GM23338 (cell line): ENCODE results near the gene PRMT5. TPM values are rescaled to one million over a fixed set of nuclear protein-coding genes. Genes with fewer than 3 reads are reported as not detected.

Source experiments
- ATAC-seq: fragments of 200-7000 bp; cut with Tn5 transposase; 3 replicates; pipeline ENCODE4 v1.9.1; 2020
- DNase-seq: peaks from one replicate; pipeline ENCODE4 v3.0.0-alpha.2; 2015; ENCODE audit warnings: low spot score
- H2AFZ ChIP-seq: fragments of 200-600 bp; sonication (generic); 2 replicates; pipeline ENCODE4 v1.8.0; 2016; ENCODE audit warnings: antibody characterized with exemption, mild to moderate bottlenecking, moderate library complexity
- H3F3A ChIP-seq: fragments of 200-600 bp; sonication (generic); replicated peaks from 2 replicates; pipeline ENCODE4 v1.8.0; 2017; ENCODE audit warnings: antibody characterized with exemption, mixed run types, low read depth
- H3K27ac ChIP-seq: fragments of 200-600 bp; sonication (generic); 2 replicates; pipeline ENCODE4 v1.6.1; 2016; ENCODE audit warnings: low read depth
- H3K27me3 ChIP-seq: fragments of 200-600 bp; sonication (generic); 2 replicates; pipeline ENCODE4 v1.8.0; 2016; ENCODE audit warnings: mild to moderate bottlenecking, mixed run types, moderate library complexity; ENCODE audit not compliant: insufficient read depth
- H3K36me3 ChIP-seq: fragments of 200-600 bp; sonication (generic); 2 replicates; pipeline ENCODE4 v1.8.0; 2016; ENCODE audit warnings: mild to moderate bottlenecking; ENCODE audit not compliant: insufficient read depth
- H3K4me1 ChIP-seq: fragments of 200-600 bp; sonication (generic); 2 replicates; pipeline ENCODE4 v1.8.0; 2016; ENCODE audit warnings: mild to moderate bottlenecking, moderate library complexity; ENCODE audit not compliant: insufficient read depth
- H3K4me2 ChIP-seq: fragments of 200-600 bp; sonication (generic); 2 replicates; pipeline ENCODE4 v1.7.1; 2017; ENCODE audit warnings: mixed run types
- H3K4me3 ChIP-seq: fragments of 200-600 bp; sonication (generic); 2 replicates; pipeline ENCODE4 v1.6.1; 2016; ENCODE audit warnings: mixed run types
- H3K79me2 ChIP-seq: fragments of 200-600 bp; sonication (generic); replicated peaks from 2 replicates; pipeline ENCODE4 v1.8.0; 2017; ENCODE audit warnings: mild to moderate bottlenecking; ENCODE audit not compliant: insufficient read depth
- H3K9me2 ChIP-seq: fragments of 200-600 bp; sonication (generic); 2 replicates; pipeline ENCODE4 v1.8.0; 2017; ENCODE audit not compliant: insufficient read depth
- H4K20me1 ChIP-seq: fragments of 200-600 bp; sonication (generic); replicated peaks from 2 replicates; pipeline ENCODE4 v1.8.0; 2017; ENCODE audit warnings: mild to moderate bottlenecking; ENCODE audit not compliant: insufficient read depth
- H3K27ac Mint-ChIP-seq: 2 replicates; pipeline ENCODE4 v1.8.0; 2020; ENCODE audit warnings: inconsistent platforms, mild to moderate bottlenecking, moderate library complexity, mixed read lengths
- H3K27me3 Mint-ChIP-seq: 3 replicates; pipeline ENCODE4 v1.8.0; 2022; ENCODE audit warnings: low read depth, mild to moderate bottlenecking, moderate library complexity, mixed read lengths, inconsistent platforms; ENCODE audit not compliant: insufficient read depth, poor library complexity
- H3K36me3 Mint-ChIP-seq: 3 replicates; pipeline ENCODE4 v1.8.0; 2021; ENCODE audit warnings: low read depth, mild to moderate bottlenecking, inconsistent platforms, moderate library complexity, mixed read lengths
- H3K4me1 Mint-ChIP-seq: 3 replicates; pipeline ENCODE4 v1.8.0; 2020; ENCODE audit warnings: mild to moderate bottlenecking, inconsistent platforms, mixed read lengths
- H3K4me3 Mint-ChIP-seq: 3 replicates; pipeline ENCODE4 v1.8.0; 2021; ENCODE audit warnings: moderate library complexity, mild to moderate bottlenecking, inconsistent platforms, mixed read lengths
- H3K9me3 Mint-ChIP-seq: 3 replicates; pipeline ENCODE4 v1.8.0; 2020; ENCODE audit warnings: moderate library complexity, mild to moderate bottlenecking, inconsistent platforms, mixed read lengths
- CREB1 ChIP-seq: fragments of 250-450 bp; sonication (Bioruptor Pico); IDR thresholded peaks from 2 replicates; pipeline ENCODE4 v1.5.0; 2020; ENCODE audit warnings: low read depth, mild to moderate bottlenecking, moderate library complexity
- ETS1 ChIP-seq: IDR thresholded peaks from 2 replicates; pipeline ENCODE4 v1.6.1; 2016; ENCODE audit warnings: antibody characterized with exemption
- EZH2phosphoT487 ChIP-seq: fragments of 200-600 bp; sonication (generic); IDR thresholded peaks from one replicate; pipeline ENCODE4 v1.8.1; 2018; ENCODE audit warnings: antibody characterized with exemption; ENCODE audit not compliant: unreplicated experiment
- JUNB ChIP-seq: IDR thresholded peaks from one replicate; pipeline ENCODE4 v1.6.1; 2016; ENCODE audit warnings: antibody characterized with exemption; ENCODE audit not compliant: unreplicated experiment
- NANOG ChIP-seq: IDR thresholded peaks from 2 replicates; pipeline ENCODE4 v1.6.1; 2016; ENCODE audit warnings: antibody characterized with exemption, borderline replicate concordance
- POLR2AphosphoS5 ChIP-seq: IDR thresholded peaks from 2 replicates; pipeline ENCODE4 v1.6.1; 2016; ENCODE audit warnings: antibody characterized with exemption, low read depth
- REST ChIP-seq: IDR thresholded peaks from one replicate; pipeline ENCODE4 v1.6.1; 2018; ENCODE audit warnings: antibody characterized with exemption; ENCODE audit not compliant: unreplicated experiment
- ZNF114 ChIP-seq: fragments of 250-450 bp; sonication (Bioruptor Pico); IDR thresholded peaks from 2 replicates; pipeline ENCODE4 v1.5.0; 2020; ENCODE audit warnings: mild to moderate bottlenecking, moderate library complexity
- polyA plus RNA-seq: library from polyadenylated mRNA; unstranded; fragments of >200 nt; fragmentation: Nextera tagmentation; extraction: Ambion mirVana; gene quantifications from 2 replicates; pipeline ENCODE4 v1.2.1, GENCODE V29; 2016
- total RNA-seq: library from RNA; depleted of rRNA; stranded (reverse); fragments of >200 nt; shearing (Covaris generic); gene quantifications from 2 replicates; pipeline ENCODE4 v1.2.3, GENCODE V29; 2014

Gene PRMT5
- total and polyA plus RNA-seq, 2 experiments from 2014 or later = 68.8 to 124 TPM

DNA sequence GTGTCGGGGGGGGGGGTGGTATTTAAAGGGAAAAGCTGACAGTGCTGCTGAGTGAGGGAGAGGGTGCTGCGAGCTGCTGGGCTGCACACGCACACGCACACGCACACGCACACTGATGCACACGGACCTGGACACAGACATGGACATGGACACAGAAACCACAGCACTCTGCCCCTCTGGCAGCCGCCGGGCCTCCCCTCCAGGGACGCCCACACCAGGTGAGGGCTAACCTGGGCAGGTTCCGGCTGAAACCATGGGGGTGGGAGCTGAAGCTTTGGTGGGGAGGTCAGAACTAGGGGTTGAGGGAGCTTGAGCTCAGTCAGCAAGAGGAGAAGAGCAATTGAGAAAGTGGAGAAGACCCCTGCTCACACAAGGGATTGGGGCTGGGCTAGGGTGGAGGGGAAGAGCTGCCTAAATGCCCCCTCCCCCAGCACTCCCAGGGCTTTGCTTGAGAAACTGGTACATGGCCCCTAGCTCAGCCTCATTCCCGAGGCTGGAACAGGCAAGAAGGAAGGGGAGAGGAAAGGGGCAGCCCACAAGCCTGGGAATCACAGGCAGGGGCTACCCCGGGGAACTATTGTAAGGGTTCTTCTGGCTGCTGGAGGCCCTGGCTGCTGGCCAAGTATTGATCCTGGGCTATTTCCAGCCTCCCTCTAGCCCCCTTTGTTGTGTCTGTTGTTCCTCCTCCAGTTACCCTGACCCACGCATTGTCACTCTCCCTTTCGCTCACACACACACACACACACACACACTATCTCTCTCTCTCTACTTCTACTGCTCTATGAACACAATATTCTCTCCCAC is 45.8 kb downstream of the PRMT5 start, which contains the start of gene REM2:
Gene REM2 (plus strand): TSS at position 50 of the 804 bp plus-strand sequence. CDS start 66 bp downstream, at position 116.
- H3K27ac ChIP-seq = no peak within 1 kb of the TSS
- Mint-ChIP-seq H3K9me3 (no peaks in the 10 kb centered on the region; the same call in 2 of the 3 replicates), H3K4me3 (peak within 1 kb of the TSS; percentile 74), H3K4me1 (peaks cover 44% of the 10 kb centered on the region), H3K27me3 (peaks cover 32% of the 10 kb centered on the region), H3K27ac (peak within 1 kb of the TSS; percentile 73), H3K36me3 (peaks cover 9% of the 10 kb centered on the region; the same call in 2 of the 3 replicates)
- no peak for TF ChIP-seq CREB1 (CRISPR knock-in tag)
- TF ChIP-seq EZH2phosphoT487 = no peak
- no peak for TF ChIP-seq ETS1
- no peak for TF ChIP-seq JUNB
- no peak for TF ChIP-seq REST
- TF ChIP-seq POLR2AphosphoS5 = 0 out of 2 replicates have a peak, but pooled peaks have one; percentile 17
- peak within 1 kb of the TSS; percentile 81 for H2AFZ ChIP-seq
- H3F3A ChIP-seq = peaks cover 8% of the 10 kb centered on the region; the same call in 1 of the 2 replicates
- H3K9me2 ChIP-seq = no peaks in the 10 kb centered on the region
- no peaks in the 10 kb centered on the region for H3K36me3 ChIP-seq
- DNase-seq (peak; percentile 51), ATAC-seq (peak; percentile 6)
- peaks cover 17% of the 10 kb centered on the region for H3K27me3 ChIP-seq
- peaks cover 28% of the 10 kb centered on the region for H3K4me1 ChIP-seq
- H3K4me2 ChIP-seq = peak within 1 kb of the TSS; percentile 85
- peak within 1 kb of the TSS; percentile 47 for H3K4me3 ChIP-seq
- no peaks in the 10 kb centered on the region for H3K79me2 ChIP-seq
- no peaks in the 10 kb centered on the region for H4K20me1 ChIP-seq

DNA sequence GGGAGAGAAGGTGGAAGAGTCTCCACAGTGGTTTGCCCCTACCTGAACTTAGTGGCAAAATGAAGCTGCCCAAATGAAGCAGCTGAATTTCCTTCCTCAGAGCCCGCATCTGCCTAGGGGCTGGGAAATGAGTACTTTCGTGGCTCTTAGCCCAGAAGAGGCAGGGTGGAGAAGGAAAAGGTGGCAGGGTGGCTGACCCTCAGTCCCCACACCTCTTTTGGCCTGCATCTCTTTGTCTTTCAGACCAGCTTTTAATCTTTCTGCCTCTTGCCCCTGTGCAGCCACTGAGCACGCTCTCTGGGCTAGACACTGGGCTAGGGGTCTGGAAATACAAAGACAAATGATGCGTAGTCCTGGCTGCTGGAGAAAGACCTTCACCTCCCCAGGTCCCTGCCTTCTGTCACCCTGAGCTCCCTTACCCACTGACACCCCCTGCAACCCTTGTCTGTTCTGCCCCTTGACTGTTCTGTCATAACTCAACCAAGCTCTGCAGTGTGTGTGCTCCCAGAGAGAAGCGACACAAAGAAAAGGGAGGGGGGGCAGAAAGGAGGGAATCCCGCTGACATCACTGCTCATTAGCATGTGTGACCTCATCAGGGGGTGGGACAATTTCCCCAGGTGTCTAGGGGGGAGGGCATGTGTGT is 46.5 kb downstream of the PRMT5 start:
- Mint-ChIP-seq H3K4me3 (peak overlapping the region; percentile 74), H3K9me3 (no peaks in the 10 kb centered on the region; the same call in 2 of the 3 replicates), H3K4me1 (peaks cover 41% of the 10 kb centered on the region), H3K27ac (peak overlapping the region; percentile 73), H3K36me3 (peaks cover 14% of the 10 kb centered on the region; the same call in 2 of the 3 replicates), H3K27me3 (peaks cover 32% of the 10 kb centered on the region)
- Histone ChIP-seq H3K4me1 (peaks cover 28% of the 10 kb centered on the region), H3K4me3 (peak overlapping the region; percentile 47), H2AFZ (peak overlapping the region; percentile 33; the same call in 1 of the 2 replicates), H3K79me2 (no peaks in the 10 kb centered on the region), H4K20me1 (no peaks in the 10 kb centered on the region), H3K27ac (no peak overlapping the region), H3F3A (peaks cover 8% of the 10 kb centered on the region; the same call in 1 of the 2 replicates), H3K9me2 (no peaks in the 10 kb centered on the region), H3K4me2 (peak overlapping the region; percentile 85), H3K27me3 (peaks cover 17% of the 10 kb centered on the region), H3K36me3 (no peaks in the 10 kb centered on the region)
- peak; percentile 16 for ATAC-seq
- TF ChIP-seq POLR2AphosphoS5 = peak; percentile 41; the same call in 1 of the 2 replicates
- no peak for TF ChIP-seq ZNF114 (CRISPR knock-in tag)
- no peak for TF ChIP-seq NANOG
- peak; percentile 78 for TF ChIP-seq CREB1 (CRISPR knock-in tag)
- TF ChIP-seq REST = no peak
- peak; percentile 90 for DNase-seq
